22Rv1 (cell line): ENCODE measurements around the gene ZNF22.

Source experiments
- H3K27ac ChIP-seq: fragments of 450-650 bp; 2 replicates; pipeline ENCODE4 v1.5.1; 2017
- ZFX ChIP-seq: fragments of 450-650 bp; IDR thresholded peaks from 2 replicates; pipeline ENCODE4 v1.6.1; 2017; ENCODE audit warnings: antibody characterized with exemption, borderline replicate concordance
- TF ChIP-seq, protein P1 (sequence below): fragments of 450-650 bp; IDR thresholded peaks from 2 replicates; pipeline ENCODE4 v1.5.1; 2017; ENCODE audit warnings: mild to moderate bottlenecking

The ZNF22 gene

DNA sequence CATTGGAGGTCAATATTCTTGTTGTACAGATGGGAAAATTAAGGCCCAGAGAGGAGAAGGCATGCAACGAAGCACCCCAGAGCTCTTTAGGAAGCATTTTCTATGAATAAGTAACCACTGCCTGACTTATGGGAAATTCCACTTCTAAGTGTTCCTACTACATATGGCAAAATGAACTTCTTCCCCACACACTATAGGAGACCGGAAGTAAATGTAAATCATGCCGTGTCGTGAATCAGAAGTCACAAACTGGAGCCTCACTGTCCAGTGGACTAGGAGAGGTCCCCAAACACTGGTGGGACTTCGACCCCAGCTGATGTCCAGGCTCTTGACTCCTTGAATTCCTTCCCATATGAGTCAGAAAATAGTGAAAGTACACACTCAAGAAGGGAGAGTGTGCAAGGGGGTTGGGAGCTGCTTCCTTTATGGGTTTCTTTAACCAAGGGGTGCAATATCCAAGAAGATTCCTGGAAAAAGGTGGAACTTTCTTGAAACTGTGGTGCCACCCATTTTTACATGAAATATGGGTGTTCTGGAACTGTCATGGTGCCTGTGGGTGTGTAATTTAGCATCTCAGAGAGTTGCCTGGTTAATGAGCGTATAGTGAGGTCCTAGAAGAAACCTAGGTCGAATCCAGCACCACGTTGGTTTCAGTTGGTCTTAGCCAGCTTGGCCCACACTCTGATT is 34.5 kb upstream of the ZNF22 start:
- no peak overlapping the region for H3K27ac ChIP-seq
- no peak for TF ChIP-seq ZFX
- TF ChIP-seq, protein P1, sequence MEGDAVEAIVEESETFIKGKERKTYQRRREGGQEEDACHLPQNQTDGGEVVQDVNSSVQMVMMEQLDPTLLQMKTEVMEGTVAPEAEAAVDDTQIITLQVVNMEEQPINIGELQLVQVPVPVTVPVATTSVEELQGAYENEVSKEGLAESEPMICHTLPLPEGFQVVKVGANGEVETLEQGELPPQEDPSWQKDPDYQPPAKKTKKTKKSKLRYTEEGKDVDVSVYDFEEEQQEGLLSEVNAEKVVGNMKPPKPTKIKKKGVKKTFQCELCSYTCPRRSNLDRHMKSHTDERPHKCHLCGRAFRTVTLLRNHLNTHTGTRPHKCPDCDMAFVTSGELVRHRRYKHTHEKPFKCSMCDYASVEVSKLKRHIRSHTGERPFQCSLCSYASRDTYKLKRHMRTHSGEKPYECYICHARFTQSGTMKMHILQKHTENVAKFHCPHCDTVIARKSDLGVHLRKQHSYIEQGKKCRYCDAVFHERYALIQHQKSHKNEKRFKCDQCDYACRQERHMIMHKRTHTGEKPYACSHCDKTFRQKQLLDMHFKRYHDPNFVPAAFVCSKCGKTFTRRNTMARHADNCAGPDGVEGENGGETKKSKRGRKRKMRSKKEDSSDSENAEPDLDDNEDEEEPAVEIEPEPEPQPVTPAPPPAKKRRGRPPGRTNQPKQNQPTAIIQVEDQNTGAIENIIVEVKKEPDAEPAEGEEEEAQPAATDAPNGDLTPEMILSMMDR, result no peak

GRCh38 chr10:44966816-44967509 is 33.8 kb upstream of the ZNF22 start:
- TF ChIP-seq, protein P1, result peak; percentile 20
- TF ChIP-seq ZFX, result no peak
- H3K27ac ChIP-seq, result no peak overlapping the region

- no peak overlapping the region for H3K27ac ChIP-seq
- TF ChIP-seq, protein P1, result no peak
- TF ChIP-seq ZFX, result no peak
Observed at GRCh38 chr10:44967616-44968015, 33.1 kb upstream of the ZNF22 start.

- no peak overlapping the region for H3K27ac ChIP-seq
- no peak for TF ChIP-seq ZFX
- TF ChIP-seq, protein P1, result no peak
Observed at GRCh38 chr10:44968091-44968490, 32.6 kb upstream of the ZNF22 start.

GRCh38 chr10:44968500-44969400 is 32.0 kb upstream of the ZNF22 start:
- TF ChIP-seq, protein P1, result no peak
- no peak for TF ChIP-seq ZFX
- no peak overlapping the region for H3K27ac ChIP-seq

DNA sequence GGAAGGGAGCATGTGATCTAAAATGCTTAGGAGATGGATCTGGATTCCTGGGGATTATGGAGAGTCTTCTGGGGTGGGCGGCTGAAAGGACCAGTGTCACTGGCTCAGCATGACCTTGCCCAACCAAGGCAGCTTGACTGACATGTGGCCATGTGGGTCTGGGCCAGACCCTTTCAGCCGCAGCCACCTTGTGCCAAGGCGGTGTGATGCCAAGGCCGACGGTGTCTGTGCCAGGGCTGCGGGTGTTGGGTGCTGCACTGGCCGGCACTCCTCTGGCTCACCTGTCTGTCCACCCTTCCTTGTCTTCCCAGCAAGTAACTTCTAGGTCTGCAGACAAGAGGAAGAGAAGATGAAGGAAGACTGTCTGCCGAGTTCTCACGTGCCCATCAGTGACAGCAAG is 30.9 kb upstream of the ZNF22 start:
- TF ChIP-seq, protein P1, result no peak
- TF ChIP-seq ZFX, result no peak
- H3K27ac ChIP-seq, result no peak overlapping the region
